K562 (cell line): ENCODE measurements around the gene CLIC3. TPM values are rescaled to one million over a fixed set of nuclear protein-coding genes. Genes with fewer than 3 reads are reported as not detected.

ENCODE experiments used
- E2F3 ChIP-seq: fragments of 250-450 bp; sonication (Bioruptor Pico); IDR thresholded peaks from 2 replicates; pipeline ENCODE4 v1.4.0; 2020; ENCODE audit warnings: mild to moderate bottlenecking
- FUS ChIP-seq: fragments of 200-400 bp; formaldehyde crosslinking; optimal IDR thresholded peaks from 2 replicates; pipeline ENCODE3; 2017; ENCODE audit warnings: low read depth, low read length
- GABPA ChIP-seq: fragments of 200-800 bp; sonication (Bioruptor generic); conservative IDR thresholded peaks from 2 replicates; pipeline ENCODE4 v1.6.1; 2016; ENCODE audit warnings: low read depth, missing genetic modification characterization, missing compliant biosample characterization
- HDAC3 ChIP-seq: fragments of 450-650 bp; IDR thresholded peaks from 2 replicates; pipeline ENCODE4 v1.6.1; 2018; ENCODE audit warnings: borderline replicate concordance, mild to moderate bottlenecking, moderate library complexity; ENCODE audit not compliant: partially characterized antibody
- KDM4B ChIP-seq, 2 experiments: fragments of 450-650 bp in 1 of 2; sonication (generic) in 1 of 2; IDR thresholded peaks; 2 replicates each; pipeline ENCODE4 v1.6.1; 2016 to 2017; ENCODE audit warnings: borderline replicate concordance in 2 of 2, antibody characterized with exemption in 1 of 2, low read depth in 1 of 2, mild to moderate bottlenecking in 1 of 2
- KLF6 ChIP-seq: fragments of 250-450 bp; sonication (Bioruptor Pico); IDR thresholded peaks from 2 replicates; pipeline ENCODE4 v1.4.0; 2020; ENCODE audit warnings: mild to moderate bottlenecking, moderate library complexity, borderline replicate concordance
- NFE2L1 ChIP-seq: fragments of 450-650 bp; IDR thresholded peaks from 2 replicates; pipeline ENCODE4 v1.6.1; 2016; ENCODE audit warnings: missing genetic modification characterization, low read depth, mild to moderate bottlenecking, missing compliant biosample characterization, moderate library complexity, borderline replicate concordance
- NUFIP1 ChIP-seq: fragments of 450-650 bp; IDR thresholded peaks from 2 replicates; pipeline ENCODE4 v1.6.1; 2018; ENCODE audit not compliant: partially characterized antibody
- PCBP2 ChIP-seq: fragments of 200-400 bp; formaldehyde crosslinking; IDR thresholded peaks from 2 replicates; pipeline ENCODE4 v1.6.1; 2018; ENCODE audit warnings: low read length, low read depth, mild to moderate bottlenecking, moderate library complexity; ENCODE audit not compliant: poor library complexity, severe bottlenecking
- PHF21A ChIP-seq: fragments of 450-650 bp; IDR thresholded peaks from 2 replicates; pipeline ENCODE4 v1.6.1; 2017; ENCODE audit warnings: low read depth, borderline replicate concordance
- RCOR1 ChIP-seq, 2 experiments: IDR thresholded peaks; 2 replicates each; pipeline ENCODE4 v1.6.1; 2012; ENCODE audit warnings: low read depth in 2 of 2, low read length in 2 of 2, borderline replicate concordance in 1 of 2, improper control_type of control experiment in 1 of 2
- SLC30A9 ChIP-seq: fragments of 250-450 bp; sonication (Bioruptor Pico); IDR thresholded peaks from 2 replicates; pipeline ENCODE4 v1.8.0; 2022; ENCODE audit warnings: mild to moderate bottlenecking, moderate library complexity
- SMAD1 ChIP-seq: fragments of 150-350 bp; IDR thresholded peaks from 2 replicates; pipeline ENCODE4 v1.6.1; 2014; ENCODE audit warnings: low read length, low read depth; ENCODE audit not compliant: partially characterized antibody
- SRF ChIP-seq, 2 experiments: fragments of 250-450, 450-650 bp in 1 of 2; sonication (Bioruptor Pico) in 1 of 2; sonication (generic) in 1 of 2; formaldehyde crosslinking; IDR thresholded peaks; 2 replicates each; pipeline versions ENCODE4 v1.5.0 to v1.5.1; 2020 to 2022; ENCODE audit warnings: mild to moderate bottlenecking in 1 of 2, missing genetic modification reagents in 1 of 2
- SRSF9 ChIP-seq: fragments of 200-400 bp; formaldehyde crosslinking; IDR thresholded peaks from 2 replicates; pipeline ENCODE4 v1.6.1; 2017; ENCODE audit warnings: low read depth, low read length, borderline replicate concordance
- TCF15 ChIP-seq: fragments of 250-450 bp; sonication (Bioruptor Pico); IDR thresholded peaks from 2 replicates; pipeline ENCODE4 v1.8.0; 2022; ENCODE audit warnings: moderate library complexity, mild to moderate bottlenecking, inconsistent platforms
- ZBTB49 ChIP-seq: sonication (generic); formaldehyde crosslinking; IDR thresholded peaks from 2 replicates; pipeline ENCODE4 v1.8.0; 2022; ENCODE audit warnings: missing genetic modification reagents, mild to moderate bottlenecking, borderline replicate concordance
- ZNF717 ChIP-seq: fragments of 250-450 bp; sonication (Bioruptor Pico); IDR thresholded peaks from 2 replicates; pipeline ENCODE4 v1.5.0; 2021
- polyA plus RNA-seq, 8 experiments: library from polyadenylated mRNA; depleted of rRNA in 4 of 8; stranded (reverse) in 5 of 8; unstranded in 3 of 8; fragments of >200 nt; fragmentation: Nextera tagmentation in 2 of 8; fragmentation: Illumina TruSeq in 1 of 8; extraction: Ambion mirVana in 2 of 8; extraction: Trizol in 1 of 8; gene quantifications; 2 replicates each; pipeline versions ENCODE4 v1.2.1 to v1.2.3, GENCODE V29; 2011 to 2014; ENCODE audit warnings: inconsistent platforms in 1 of 8, missing spikeins in 1 of 8
- total RNA-seq, 7 experiments: library from RNA; depleted of rRNA in 6 of 7; stranded (reverse); fragments of >200 nt in 6 of 7; fragmentation: Illumina TruSeq in 2 of 7; extraction: Trizol in 2 of 7; gene quantifications; 2 replicates each; pipeline versions ENCODE4 v1.2.1 to v1.2.3, GENCODE V29; 2011 to 2021; ENCODE audit warnings: low replicate concordance in 1 of 7
- TF ChIP-seq, protein P1 (sequence below): sonication (generic); formaldehyde crosslinking; IDR thresholded peaks from 2 replicates; pipeline ENCODE4 v1.8.0; 2022; ENCODE audit warnings: missing genetic modification reagents, mild to moderate bottlenecking, borderline replicate concordance
- TF ChIP-seq, protein P2 (sequence below): sonication (generic); formaldehyde crosslinking; IDR thresholded peaks from 2 replicates; pipeline ENCODE4 v1.8.0; 2022; ENCODE audit warnings: mild to moderate bottlenecking, missing genetic modification reagents

Gene CLIC3
- total and polyA plus RNA-seq, 9 of the 15 experiments (the other 6 are each of a cell fraction or from before 2014, with no cell fraction given), result 0.27 to 0.29 TPM; not detected in 7

- TF ChIP-seq TCF15 (no peak), PCBP2 (no peak), KDM4B (IDR thresholded peaks at IDR 0.05; ENCODE audit: borderline replicate concordance in 2 of 2, low read depth in 1 of 2) (no peak), HDAC3 (no peak), GABPA (tag) (no peak), KLF6 (no peak), RCOR1 (IDR thresholded peaks at IDR 0.05; ENCODE audit: borderline replicate concordance in 1 of 2, low read depth in 2 of 2, low read length in 2 of 2) (peak in 1 of 2 experiments; percentile 66; a peak in 2 of 4 replicates), SRF (CRISPR knock-in tag; IDR thresholded peaks at IDR 0.05) (peak in 1 of 2 experiments; percentile 66; a peak in 1 of 4 replicates), SMAD1 (no peak), FUS (no peak), ZBTB49 (CRISPR knock-in tag) (no peak), NUFIP1 (no peak), NFE2L1 (tag) (no peak), E2F3 (CRISPR knock-in tag) (no peak), ZNF717 (CRISPR knock-in tag) (no peak), SRSF9 (no peak), SLC30A9 (CRISPR knock-in tag) (no peak), PHF21A (no peak)
- TF ChIP-seq, protein P1, sequence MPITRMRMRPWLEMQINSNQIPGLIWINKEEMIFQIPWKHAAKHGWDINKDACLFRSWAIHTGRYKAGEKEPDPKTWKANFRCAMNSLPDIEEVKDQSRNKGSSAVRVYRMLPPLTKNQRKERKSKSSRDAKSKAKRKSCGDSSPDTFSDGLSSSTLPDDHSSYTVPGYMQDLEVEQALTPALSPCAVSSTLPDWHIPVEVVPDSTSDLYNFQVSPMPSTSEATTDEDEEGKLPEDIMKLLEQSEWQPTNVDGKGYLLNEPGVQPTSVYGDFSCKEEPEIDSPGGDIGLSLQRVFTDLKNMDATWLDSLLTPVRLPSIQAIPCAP (CRISPR knock-in tag), result no peak
- TF ChIP-seq, protein P2, sequence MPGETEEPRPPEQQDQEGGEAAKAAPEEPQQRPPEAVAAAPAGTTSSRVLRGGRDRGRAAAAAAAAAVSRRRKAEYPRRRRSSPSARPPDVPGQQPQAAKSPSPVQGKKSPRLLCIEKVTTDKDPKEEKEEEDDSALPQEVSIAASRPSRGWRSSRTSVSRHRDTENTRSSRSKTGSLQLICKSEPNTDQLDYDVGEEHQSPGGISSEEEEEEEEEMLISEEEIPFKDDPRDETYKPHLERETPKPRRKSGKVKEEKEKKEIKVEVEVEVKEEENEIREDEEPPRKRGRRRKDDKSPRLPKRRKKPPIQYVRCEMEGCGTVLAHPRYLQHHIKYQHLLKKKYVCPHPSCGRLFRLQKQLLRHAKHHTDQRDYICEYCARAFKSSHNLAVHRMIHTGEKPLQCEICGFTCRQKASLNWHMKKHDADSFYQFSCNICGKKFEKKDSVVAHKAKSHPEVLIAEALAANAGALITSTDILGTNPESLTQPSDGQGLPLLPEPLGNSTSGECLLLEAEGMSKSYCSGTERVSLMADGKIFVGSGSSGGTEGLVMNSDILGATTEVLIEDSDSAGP (CRISPR knock-in tag), result no peak
Measured at GRCh38 chr9:136964171-136964689, 32.1 kb downstream of the CLIC3 start (continued).
